WTC11 (cell line): ENCODE results near the gene MEOX2. TPM values are rescaled to one million over a fixed set of nuclear protein-coding genes. Genes with fewer than 3 reads are reported as not detected.

Experiments used
- ATAC-seq: fragments of 200-7000 bp; cut with Tn5 transposase; 2 replicates; pipeline ENCODE4 v1.10.0; 2021; ENCODE audit warnings: mild to moderate bottlenecking, moderate library complexity
- CTCF ChIA-PET: fragments of 300-600 bp; sonication (Branson Sonifier 250); formaldehyde crosslinking; loops from one replicate; lab custom pipeline; 2021; ENCODE audit warnings: antibody characterized with exemption; lab: Charles Lee
- POLR2A ChIA-PET: fragments of 350-600 bp; sonication (Branson Sonifier 250); formaldehyde crosslinking; loops from one replicate; lab custom pipeline; 2021; ENCODE audit warnings: antibody characterized with exemption; lab: Charles Lee
- DNase-seq: peaks from one replicate; pipeline ENCODE4 v3.0.0; 2021; ENCODE audit warnings: low spot score
- H3K27ac Mint-ChIP-seq: 2 replicates; pipeline ENCODE4 v1.8.0; 2021; ENCODE audit warnings: mixed read lengths
- H3K27me3 Mint-ChIP-seq: 2 replicates; pipeline ENCODE4 v1.8.0; 2021; ENCODE audit warnings: low read depth, mild to moderate bottlenecking, moderate library complexity, mixed read lengths
- H3K36me3 Mint-ChIP-seq: 2 replicates; pipeline ENCODE4 v1.8.0; 2021; ENCODE audit warnings: mixed read lengths
- H3K4me1 Mint-ChIP-seq: 2 replicates; pipeline ENCODE4 v1.8.0; 2022; ENCODE audit warnings: mixed read lengths
- H3K4me3 Mint-ChIP-seq: 2 replicates; pipeline ENCODE4 v1.8.0; 2021; ENCODE audit warnings: mild to moderate bottlenecking, moderate library complexity, mixed read lengths
- H3K9me3 Mint-ChIP-seq: 2 replicates; pipeline ENCODE4 v1.8.0; 2021; ENCODE audit warnings: mixed read lengths
- AR ChIP-seq: fragments of 250-450 bp; sonication (Bioruptor Pico); IDR thresholded peaks from 2 replicates; pipeline ENCODE4 v1.9.0; 2021; ENCODE audit warnings: mild to moderate bottlenecking
- ESRRA ChIP-seq: sonication (generic); formaldehyde crosslinking; IDR thresholded peaks from 2 replicates; pipeline ENCODE4 v1.8.1; 2022; ENCODE audit warnings: mild to moderate bottlenecking, missing genetic modification reagents, borderline replicate concordance
- ETV6 ChIP-seq: sonication (generic); formaldehyde crosslinking; IDR thresholded peaks from 2 replicates; pipeline ENCODE4 v1.8.1; 2022; ENCODE audit warnings: mild to moderate bottlenecking, missing genetic modification reagents
- IRF2 ChIP-seq: sonication (generic); formaldehyde crosslinking; IDR thresholded peaks from 2 replicates; pipeline ENCODE4 v1.8.0; 2022; ENCODE audit warnings: low read depth, missing genetic modification reagents, borderline replicate concordance
- JAZF1 ChIP-seq: fragments of 250-450 bp; sonication (Bioruptor Pico); IDR thresholded peaks from 2 replicates; pipeline ENCODE4 v1.9.0; 2021; ENCODE audit warnings: moderate library complexity, mild to moderate bottlenecking, inconsistent platforms
- MAX ChIP-seq: sonication (generic); formaldehyde crosslinking; IDR thresholded peaks from 2 replicates; pipeline ENCODE4 v1.8.0; 2022; ENCODE audit warnings: mild to moderate bottlenecking, missing genetic modification reagents
- NR2C2 ChIP-seq: sonication (generic); formaldehyde crosslinking; IDR thresholded peaks from 2 replicates; pipeline ENCODE4 v1.8.0; 2022; ENCODE audit warnings: mild to moderate bottlenecking, missing genetic modification reagents
- SOX15 ChIP-seq: fragments of 250-450 bp; sonication (Bioruptor Pico); IDR thresholded peaks from 2 replicates; pipeline ENCODE4 v1.9.0; 2021; ENCODE audit warnings: mild to moderate bottlenecking
- TCF7 ChIP-seq: sonication (generic); formaldehyde crosslinking; IDR thresholded peaks from 2 replicates; pipeline ENCODE4 v1.8.0; 2022; ENCODE audit warnings: mild to moderate bottlenecking, low read depth, missing genetic modification reagents, moderate library complexity
- TEAD4 ChIP-seq: sonication (generic); formaldehyde crosslinking; IDR thresholded peaks from 2 replicates; pipeline ENCODE4 v1.8.0; 2022; ENCODE audit warnings: mild to moderate bottlenecking, missing genetic modification reagents
- ZNF263 ChIP-seq: sonication (generic); formaldehyde crosslinking; IDR thresholded peaks from 2 replicates; pipeline ENCODE4 v1.8.1; 2022; ENCODE audit warnings: low read depth, mild to moderate bottlenecking, moderate library complexity, missing genetic modification reagents
- ZNF317 ChIP-seq: sonication (generic); formaldehyde crosslinking; IDR thresholded peaks from 2 replicates; pipeline ENCODE4 v1.8.1; 2023; ENCODE audit warnings: low read depth, mild to moderate bottlenecking, moderate library complexity, missing genetic modification reagents, borderline replicate concordance
- ZNF423 ChIP-seq: fragments of 250-450 bp; sonication (Bioruptor Pico); IDR thresholded peaks from 2 replicates; pipeline ENCODE4 v2.1.2; 2022; ENCODE audit warnings: mild to moderate bottlenecking, moderate library complexity
- total RNA-seq: library from RNA; stranded (reverse); gene quantifications from 3 replicates; pipeline ENCODE4 v1.2.3, GENCODE V29; 2021
- TF ChIP-seq, protein P1 (sequence below): sonication (generic); formaldehyde crosslinking; IDR thresholded peaks from 2 replicates; pipeline ENCODE4 v1.8.1; 2022; ENCODE audit warnings: missing genetic modification reagents, borderline replicate concordance
- TF ChIP-seq, protein P2 (sequence below): fragments of 250-450 bp; sonication (Bioruptor Pico); IDR thresholded peaks from 2 replicates; pipeline ENCODE4 v1.8.0; 2021; ENCODE audit warnings: mild to moderate bottlenecking
- TF ChIP-seq, protein P3 (sequence below): sonication (generic); formaldehyde crosslinking; conservative IDR thresholded peaks from 2 replicates; pipeline ENCODE4 v1.8.1; 2023; ENCODE audit warnings: mild to moderate bottlenecking, low read depth, missing genetic modification reagents, moderate library complexity
- TF ChIP-seq, protein P4 (sequence below): sonication (generic); formaldehyde crosslinking; IDR thresholded peaks from 2 replicates; pipeline ENCODE4 v1.8.0; 2022; ENCODE audit warnings: mild to moderate bottlenecking, missing genetic modification reagents
- TF ChIP-seq, protein P5 (sequence below): sonication (generic); formaldehyde crosslinking; IDR thresholded peaks from 2 replicates; pipeline ENCODE4 v1.8.1; 2023; ENCODE audit warnings: mild to moderate bottlenecking, moderate library complexity, missing genetic modification reagents
- TF ChIP-seq, protein P6 (sequence below): sonication (generic); formaldehyde crosslinking; IDR thresholded peaks from 2 replicates; pipeline ENCODE4 v1.8.1; 2023; ENCODE audit warnings: mild to moderate bottlenecking, missing genetic modification reagents, moderate library complexity

Gene MEOX2
- total RNA-seq, 1 experiment from 2014 or later = 0.07 TPM

DNA sequence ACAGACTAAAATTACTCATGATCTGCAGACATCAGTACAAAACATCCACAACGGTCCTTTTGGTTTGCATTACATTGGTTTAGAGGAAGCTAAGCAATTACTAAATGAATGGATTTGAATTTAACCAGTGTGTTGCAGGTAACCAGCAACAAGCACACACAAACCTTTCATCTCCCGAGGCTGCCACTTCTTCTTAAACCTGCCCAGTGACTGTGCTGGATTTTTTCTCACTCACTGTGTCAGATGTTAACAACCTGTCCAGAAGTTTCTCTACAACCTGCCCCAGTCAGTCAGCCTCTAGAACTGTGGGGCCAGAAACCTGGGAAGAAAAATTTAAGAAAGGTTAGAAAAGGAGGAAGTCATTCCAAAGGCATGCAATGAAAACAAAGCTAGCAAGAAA, 2.4 kb upstream of the MEOX2 start (continued):
- TF ChIP-seq, protein P1, sequence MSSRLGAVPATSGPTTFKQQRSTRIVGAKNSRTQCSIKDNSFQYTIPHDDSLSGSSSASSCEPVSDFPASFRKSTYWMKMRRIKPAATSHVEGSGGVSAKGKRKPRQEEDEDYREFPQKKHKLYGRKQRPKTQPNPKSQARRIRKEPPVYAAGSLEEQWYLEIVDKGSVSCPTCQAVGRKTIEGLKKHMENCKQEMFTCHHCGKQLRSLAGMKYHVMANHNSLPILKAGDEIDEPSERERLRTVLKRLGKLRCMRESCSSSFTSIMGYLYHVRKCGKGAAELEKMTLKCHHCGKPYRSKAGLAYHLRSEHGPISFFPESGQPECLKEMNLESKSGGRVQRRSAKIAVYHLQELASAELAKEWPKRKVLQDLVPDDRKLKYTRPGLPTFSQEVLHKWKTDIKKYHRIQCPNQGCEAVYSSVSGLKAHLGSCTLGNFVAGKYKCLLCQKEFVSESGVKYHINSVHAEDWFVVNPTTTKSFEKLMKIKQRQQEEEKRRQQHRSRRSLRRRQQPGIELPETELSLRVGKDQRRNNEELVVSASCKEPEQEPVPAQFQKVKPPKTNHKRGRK (CRISPR knock-in tag) = no peak
- no peak for TF ChIP-seq ZNF423 (CRISPR knock-in tag)
- no peak for TF ChIP-seq IRF2 (CRISPR knock-in tag)
- no peak for TF ChIP-seq AR (CRISPR knock-in tag)
- TF ChIP-seq, all 79 proteins: peak for 0

DNA sequence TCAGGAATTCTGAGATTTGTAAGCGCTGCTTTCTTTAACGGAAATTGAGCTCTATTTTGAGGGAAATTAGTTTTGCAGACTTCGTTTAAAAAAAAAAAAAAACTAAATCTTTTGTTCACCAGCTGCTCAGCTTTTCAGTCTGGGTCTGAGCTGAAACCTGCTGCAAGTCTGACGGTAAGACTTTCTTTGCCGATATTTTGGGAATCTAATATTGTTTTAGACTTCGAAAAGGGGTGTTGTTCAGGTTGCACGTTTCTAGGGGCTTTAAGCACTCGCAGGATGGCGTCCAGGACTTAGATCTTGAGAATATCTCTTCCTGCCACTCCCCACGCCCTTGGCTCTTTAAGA, 1.8 kb upstream of the MEOX2 start:
- Mint-ChIP-seq H3K4me3 (peak overlapping the region; percentile 81), H3K27ac (no peak overlapping the region), H3K27me3 (peaks cover 53% of the 10 kb centered on the region), H3K36me3 (no peaks in the 10 kb centered on the region), H3K4me1 (peaks cover 45% of the 10 kb centered on the region), H3K9me3 (no peaks in the 10 kb centered on the region)
- no peak for DNase-seq
- CTCF ChIA-PET = interaction anchor here (0.9 to 1.6 kb wide), 4 partner anchors 10 to 35 kb away, joined by 3 to 6 read pairs (median 3); no protein-coding TSS in a partner anchor
- no peak for ATAC-seq
- POLR2A ChIA-PET = interaction anchor here (0.5 to 0.7 kb wide), 3 partner anchors 73 to 668 kb away, joined by 3 to 4 read pairs (median 3); no protein-coding TSS in a partner anchor
- no peak for TF ChIP-seq SOX15
- TF ChIP-seq IRF2 (CRISPR knock-in tag) = no peak
- no peak for TF ChIP-seq MAX (CRISPR knock-in tag)
- TF ChIP-seq AR (CRISPR knock-in tag) = no peak
- no peak for TF ChIP-seq ZNF317 (CRISPR knock-in tag)
- TF ChIP-seq ETV6 (CRISPR knock-in tag) = no peak
- no peak for TF ChIP-seq TCF7 (CRISPR knock-in tag)
- TF ChIP-seq ZNF263 (CRISPR knock-in tag) = no peak
- no peak for TF ChIP-seq ESRRA (CRISPR knock-in tag)
- TF ChIP-seq, protein P2, sequence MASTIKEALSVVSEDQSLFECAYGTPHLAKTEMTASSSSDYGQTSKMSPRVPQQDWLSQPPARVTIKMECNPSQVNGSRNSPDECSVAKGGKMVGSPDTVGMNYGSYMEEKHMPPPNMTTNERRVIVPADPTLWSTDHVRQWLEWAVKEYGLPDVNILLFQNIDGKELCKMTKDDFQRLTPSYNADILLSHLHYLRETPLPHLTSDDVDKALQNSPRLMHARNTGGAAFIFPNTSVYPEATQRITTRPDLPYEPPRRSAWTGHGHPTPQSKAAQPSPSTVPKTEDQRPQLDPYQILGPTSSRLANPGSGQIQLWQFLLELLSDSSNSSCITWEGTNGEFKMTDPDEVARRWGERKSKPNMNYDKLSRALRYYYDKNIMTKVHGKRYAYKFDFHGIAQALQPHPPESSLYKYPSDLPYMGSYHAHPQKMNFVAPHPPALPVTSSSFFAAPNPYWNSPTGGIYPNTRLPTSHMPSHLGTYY = no peak
- TF ChIP-seq, protein P3, sequence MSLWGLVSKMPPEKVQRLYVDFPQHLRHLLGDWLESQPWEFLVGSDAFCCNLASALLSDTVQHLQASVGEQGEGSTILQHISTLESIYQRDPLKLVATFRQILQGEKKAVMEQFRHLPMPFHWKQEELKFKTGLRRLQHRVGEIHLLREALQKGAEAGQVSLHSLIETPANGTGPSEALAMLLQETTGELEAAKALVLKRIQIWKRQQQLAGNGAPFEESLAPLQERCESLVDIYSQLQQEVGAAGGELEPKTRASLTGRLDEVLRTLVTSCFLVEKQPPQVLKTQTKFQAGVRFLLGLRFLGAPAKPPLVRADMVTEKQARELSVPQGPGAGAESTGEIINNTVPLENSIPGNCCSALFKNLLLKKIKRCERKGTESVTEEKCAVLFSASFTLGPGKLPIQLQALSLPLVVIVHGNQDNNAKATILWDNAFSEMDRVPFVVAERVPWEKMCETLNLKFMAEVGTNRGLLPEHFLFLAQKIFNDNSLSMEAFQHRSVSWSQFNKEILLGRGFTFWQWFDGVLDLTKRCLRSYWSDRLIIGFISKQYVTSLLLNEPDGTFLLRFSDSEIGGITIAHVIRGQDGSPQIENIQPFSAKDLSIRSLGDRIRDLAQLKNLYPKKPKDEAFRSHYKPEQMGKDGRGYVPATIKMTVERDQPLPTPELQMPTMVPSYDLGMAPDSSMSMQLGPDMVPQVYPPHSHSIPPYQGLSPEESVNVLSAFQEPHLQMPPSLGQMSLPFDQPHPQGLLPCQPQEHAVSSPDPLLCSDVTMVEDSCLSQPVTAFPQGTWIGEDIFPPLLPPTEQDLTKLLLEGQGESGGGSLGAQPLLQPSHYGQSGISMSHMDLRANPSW = no peak
- TF ChIP-seq, protein P4, sequence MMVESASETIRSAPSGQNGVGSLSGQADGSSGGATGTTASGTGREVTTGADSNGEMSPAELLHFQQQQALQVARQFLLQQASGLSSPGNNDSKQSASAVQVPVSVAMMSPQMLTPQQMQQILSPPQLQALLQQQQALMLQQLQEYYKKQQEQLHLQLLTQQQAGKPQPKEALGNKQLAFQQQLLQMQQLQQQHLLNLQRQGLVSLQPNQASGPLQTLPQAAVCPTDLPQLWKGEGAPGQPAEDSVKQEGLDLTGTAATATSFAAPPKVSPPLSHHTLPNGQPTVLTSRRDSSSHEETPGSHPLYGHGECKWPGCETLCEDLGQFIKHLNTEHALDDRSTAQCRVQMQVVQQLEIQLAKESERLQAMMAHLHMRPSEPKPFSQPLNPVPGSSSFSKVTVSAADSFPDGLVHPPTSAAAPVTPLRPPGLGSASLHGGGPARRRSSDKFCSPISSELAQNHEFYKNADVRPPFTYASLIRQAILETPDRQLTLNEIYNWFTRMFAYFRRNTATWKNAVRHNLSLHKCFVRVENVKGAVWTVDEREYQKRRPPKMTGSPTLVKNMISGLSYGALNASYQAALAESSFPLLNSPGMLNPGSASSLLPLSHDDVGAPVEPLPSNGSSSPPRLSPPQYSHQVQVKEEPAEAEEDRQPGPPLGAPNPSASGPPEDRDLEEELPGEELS (CRISPR knock-in tag) = no peak
- TF ChIP-seq NR2C2 (CRISPR knock-in tag) = no peak
- TF ChIP-seq TEAD4 (CRISPR knock-in tag) = no peak
- TF ChIP-seq, protein P5, sequence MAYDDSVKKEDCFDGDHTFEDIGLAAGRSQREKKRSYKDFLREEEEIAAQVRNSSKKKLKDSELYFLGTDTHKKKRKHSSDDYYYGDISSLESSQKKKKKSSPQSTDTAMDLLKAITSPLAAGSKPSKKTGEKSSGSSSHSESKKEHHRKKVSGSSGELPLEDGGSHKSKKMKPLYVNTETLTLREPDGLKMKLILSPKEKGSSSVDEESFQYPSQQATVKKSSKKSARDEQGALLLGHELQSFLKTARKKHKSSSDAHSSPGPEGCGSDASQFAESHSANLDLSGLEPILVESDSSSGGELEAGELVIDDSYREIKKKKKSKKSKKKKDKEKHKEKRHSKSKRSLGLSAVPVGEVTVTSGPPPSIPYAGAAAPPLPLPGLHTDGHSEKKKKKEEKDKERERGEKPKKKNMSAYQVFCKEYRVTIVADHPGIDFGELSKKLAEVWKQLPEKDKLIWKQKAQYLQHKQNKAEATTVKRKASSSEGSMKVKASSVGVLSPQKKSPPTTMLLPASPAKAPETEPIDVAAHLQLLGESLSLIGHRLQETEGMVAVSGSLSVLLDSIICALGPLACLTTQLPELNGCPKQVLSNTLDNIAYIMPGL = no peak
- no peak for TF ChIP-seq JAZF1 (CRISPR knock-in tag)
- TF ChIP-seq, protein P6, sequence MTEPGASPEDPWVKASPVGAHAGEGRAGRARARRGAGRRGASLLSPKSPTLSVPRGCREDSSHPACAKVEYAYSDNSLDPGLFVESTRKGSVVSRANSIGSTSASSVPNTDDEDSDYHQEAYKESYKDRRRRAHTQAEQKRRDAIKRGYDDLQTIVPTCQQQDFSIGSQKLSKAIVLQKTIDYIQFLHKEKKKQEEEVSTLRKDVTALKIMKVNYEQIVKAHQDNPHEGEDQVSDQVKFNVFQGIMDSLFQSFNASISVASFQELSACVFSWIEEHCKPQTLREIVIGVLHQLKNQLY = no peak
